Right lobe of liver (tissue), 6 donors: ENCODE measurements around the gene LYZL6. TPM values are rescaled to one million over a fixed set of nuclear protein-coding genes. Genes with fewer than 3 reads are reported as not detected.
"Not testable (repeated sequence)": the region's sequence is repeated elsewhere in the genome, so short reads cannot be mapped to it uniquely, and the experiment has no call there.

Experiments used
- ATAC-seq, 4 donors: fragments of 200-7000 bp; cut with Tn5 transposase; one replicate each; pipeline ENCODE4 v1.9.1; 2020; ENCODE audit warnings: mild to moderate bottlenecking in 4 of 4, moderate library complexity in 4 of 4
- DNase-seq, 3 donors: peaks; one replicate each; pipeline ENCODE4 v3.0.0-alpha.2; 2020
- H3K27ac ChIP-seq, 3 donors: fragments of 200-600 bp; one replicate each; pipeline ENCODE4 v1.8.0; 2022
- H3K27me3 ChIP-seq, 2 donors: fragments of 200-600 bp; one replicate each; pipeline ENCODE4 v1.8.0; 2022
- H3K36me3 ChIP-seq, 4 donors: fragments of 200-600 bp; sonication (generic) in 1 of 4; one replicate each; pipeline versions ENCODE4 v1.5.1 to v1.8.0; 2017 to 2022; ENCODE audit warnings: control low read depth in 1 of 4
- H3K4me1 ChIP-seq, 4 donors: fragments of 200-600 bp; sonication (generic) in 1 of 4; one replicate each; pipeline versions ENCODE4 v1.5.1 to v1.8.0; 2017 to 2022; ENCODE audit warnings: control low read depth in 1 of 4
- H3K4me3 ChIP-seq, 3 donors: fragments of 200-600 bp; one replicate each; pipeline ENCODE4 v1.8.0; 2022
- H3K9me3 ChIP-seq, 4 donors: fragments of 200-600 bp; sonication (generic) in 1 of 4; one replicate each; pipeline versions ENCODE4 v1.5.1 to v1.8.0; 2017 to 2022; ENCODE audit warnings: control low read depth in 1 of 4
- CTCF ChIP-seq, 4 donors: fragments of 200-600 bp in 3 of 4; fragments of 450-650 bp in 1 of 4; IDR thresholded peaks; one replicate each; pipeline versions ENCODE4 v1.5.1 to v1.8.0; 2016 to 2022; ENCODE audit warnings: antibody characterized with exemption in 4 of 4, mild to moderate bottlenecking in 2 of 4
- POLR2A ChIP-seq: fragments of 450-650 bp; IDR thresholded peaks from one replicate; pipeline ENCODE4 v1.6.1; 2017; ENCODE audit warnings: antibody characterized with exemption, mild to moderate bottlenecking
- WGBS: methylation state at CpG from one replicate; pipeline ENCODE4 v1.1.6; 2018; ENCODE audit warnings: low coverage, low lambda C conversion rate; ENCODE audit not compliant: insufficient coverage; ENCODE audit errors: missing lambda C conversion rate; 5-methylcytosine and 5-hydroxymethylcytosine counted together
- intact Hi-C, 2 donors: fragments of 100-400 bp; cut with DNase I; formaldehyde crosslinking; loops; one replicate each; pipeline versions ENCODE4 v1.11.2 to v1.14.1; 2022
- total RNA-seq, 6 experiments: library from RNA; depleted of rRNA in 2 of 6; stranded (reverse); fragments of >200 nt in 2 of 6; fragmentation: NEBNext Ultra II Directional in 3 of 6; extraction: Animal tissue kit (Norgen Biotek cat#: 25700) in 3 of 6; gene quantifications; one replicate each; pipeline versions ENCODE4 v1.1.0 to v1.2.4, GENCODE V29; 2016 to 2023
- donor health status: DM: no; HTN: yes; CAD: no.
- donor health status: DM: no; HTN: no; CAD: no.
- donor health status: DM: no; HTN: no; CAD: no.
- donor health status: DM: no; HTN: yes; CAD: no.
- donor health status: DM: no; HTN: yes; CAD: no.

Gene LYZL6
- total RNA-seq, 6 experiments from 2014 or later, result not detected

GRCh38 chr17:35900280-35900679 lies 43.2 kb downstream of the LYZL6 start:
- TF ChIP-seq POLR2A, result no peak
- TF ChIP-seq CTCF (IDR thresholded peaks at IDR 0.05), result no peak
- no peak for DNase-seq
- Histone ChIP-seq H3K4me3 (no peak overlapping the region), H3K27me3 (no peaks in the 10 kb centered on the region), H3K36me3 (no peaks in the 10 kb centered on the region), H3K4me1 (peaks cover 0 to 7% (median 0%) of the 10 kb centered on the region in 4 donors), H3K27ac (no peak overlapping the region), H3K9me3 (no peaks in the 10 kb centered on the region)
- intact Hi-C loops, result no loop called here
- no peak for ATAC-seq
- WGBS, result 100% methylated on average over 1 of the region's 5 CpGs

- TF ChIP-seq POLR2A (no peak), CTCF (IDR thresholded peaks at IDR 0.05) (no peak)
- no peaks in the 10 kb centered on the region for H3K9me3 ChIP-seq
- intact Hi-C loops, result no loop called here
- peak; percentile 79 to 84 (median 82) for DNase-seq
- WGBS, result 52% methylated on average over 4 of the region's 6 CpGs
- no peaks in the 10 kb centered on the region for H3K27me3 ChIP-seq
- ATAC-seq, result peak; percentile 91 to 97 (median 94)
- H3K27ac ChIP-seq, result no peak overlapping the region
- peaks cover 0 to 7% (median 0%) of the 10 kb centered on the region in 4 donors for H3K4me1 ChIP-seq
- H3K4me3 ChIP-seq, result no peak overlapping the region
- no peaks in the 10 kb centered on the region for H3K36me3 ChIP-seq
Measured at GRCh38 chr17:35898283-35899070, 45.0 kb downstream of the LYZL6 start.

- H3K27me3 ChIP-seq, H3K27ac ChIP-seq, ATAC-seq, H3K4me3 ChIP-seq, H3K9me3 ChIP-seq, H3K36me3 ChIP-seq, H3K4me1 ChIP-seq, DNase-seq, intact Hi-C loops: not testable (repeated sequence)
- WGBS, result 91% methylated on average over 6 of the region's 7 CpGs
Measured at GRCh38 chr17:35897772-35898171, 45.7 kb downstream of the LYZL6 start.

GRCh38 chr17:35895636-35896587 lies 47.6 kb downstream of the LYZL6 start:
- TF ChIP-seq CTCF (IDR thresholded peaks at IDR 0.05) (no peak), POLR2A (no peak)
- peak in 3 of 4 donors; percentile 20 to 40 (median 32) for ATAC-seq
- no peak for DNase-seq
- peaks cover 0 to 7% (median 0%) of the 10 kb centered on the region in 4 donors for H3K4me1 ChIP-seq
- H3K36me3 ChIP-seq, result no peaks in the 10 kb centered on the region
- H3K27me3 ChIP-seq, result no peaks in the 10 kb centered on the region
- no peak overlapping the region for H3K4me3 ChIP-seq
- intact Hi-C loops, result no loop called here
- no peak overlapping the region for H3K27ac ChIP-seq
- WGBS, result 61% methylated on average over 14 of the region's 14 CpGs
- no peaks in the 10 kb centered on the region for H3K9me3 ChIP-seq
